WTC11 (cell line): Measurements from ENCODE around the gene FEN1.

Experiments used
- E2F4 ChIP-seq: sonication (generic); formaldehyde crosslinking; IDR thresholded peaks from 2 replicates; pipeline ENCODE4 v1.8.1; 2022; ENCODE audit warnings: low read depth, mild to moderate bottlenecking, moderate library complexity, missing genetic modification reagents, borderline replicate concordance
- E2F5 ChIP-seq: sonication (generic); formaldehyde crosslinking; IDR thresholded peaks from 2 replicates; pipeline ENCODE4 v1.8.1; 2022; ENCODE audit warnings: mild to moderate bottlenecking, moderate library complexity, missing genetic modification reagents
- FOXP4 ChIP-seq: sonication (generic); formaldehyde crosslinking; IDR thresholded peaks from 2 replicates; pipeline ENCODE4 v1.8.0; 2022; ENCODE audit warnings: mild to moderate bottlenecking, missing genetic modification reagents
- HMGXB4 ChIP-seq: sonication (generic); formaldehyde crosslinking; IDR thresholded peaks from 2 replicates; pipeline ENCODE4 v1.8.1; 2023; ENCODE audit warnings: mild to moderate bottlenecking, moderate library complexity, missing genetic modification reagents
- NFE2L1 ChIP-seq: sonication (generic); formaldehyde crosslinking; IDR thresholded peaks from 2 replicates; pipeline ENCODE4 v1.8.1; 2023; ENCODE audit warnings: missing genetic modification reagents
- SP1 ChIP-seq: sonication (generic); formaldehyde crosslinking; conservative IDR thresholded peaks from 2 replicates; pipeline ENCODE4 v1.8.1; 2022; ENCODE audit warnings: missing genetic modification reagents
- TEAD4 ChIP-seq: sonication (generic); formaldehyde crosslinking; IDR thresholded peaks from 2 replicates; pipeline ENCODE4 v1.8.0; 2022; ENCODE audit warnings: mild to moderate bottlenecking, missing genetic modification reagents
- ZBTB21 ChIP-seq: sonication (generic); formaldehyde crosslinking; IDR thresholded peaks from 2 replicates; pipeline ENCODE4 v1.8.1; 2023; ENCODE audit warnings: mild to moderate bottlenecking, missing genetic modification reagents, borderline replicate concordance
- TF ChIP-seq, protein P1 (sequence below): fragments of 200-600 bp; IDR thresholded peaks from 2 replicates; pipeline ENCODE4 v1.8.0; 2022; ENCODE audit warnings: antibody characterized with exemption
- TF ChIP-seq, protein P2 (sequence below): fragments of 250-450 bp; sonication (Bioruptor Pico); IDR thresholded peaks from 2 replicates; pipeline ENCODE4 v1.9.0; 2021; ENCODE audit warnings: mild to moderate bottlenecking, borderline replicate concordance
- TF ChIP-seq, protein P3 (sequence below): sonication (generic); formaldehyde crosslinking; IDR thresholded peaks from 2 replicates; pipeline ENCODE4 v1.8.0; 2022; ENCODE audit warnings: mild to moderate bottlenecking, missing genetic modification reagents

DNA sequence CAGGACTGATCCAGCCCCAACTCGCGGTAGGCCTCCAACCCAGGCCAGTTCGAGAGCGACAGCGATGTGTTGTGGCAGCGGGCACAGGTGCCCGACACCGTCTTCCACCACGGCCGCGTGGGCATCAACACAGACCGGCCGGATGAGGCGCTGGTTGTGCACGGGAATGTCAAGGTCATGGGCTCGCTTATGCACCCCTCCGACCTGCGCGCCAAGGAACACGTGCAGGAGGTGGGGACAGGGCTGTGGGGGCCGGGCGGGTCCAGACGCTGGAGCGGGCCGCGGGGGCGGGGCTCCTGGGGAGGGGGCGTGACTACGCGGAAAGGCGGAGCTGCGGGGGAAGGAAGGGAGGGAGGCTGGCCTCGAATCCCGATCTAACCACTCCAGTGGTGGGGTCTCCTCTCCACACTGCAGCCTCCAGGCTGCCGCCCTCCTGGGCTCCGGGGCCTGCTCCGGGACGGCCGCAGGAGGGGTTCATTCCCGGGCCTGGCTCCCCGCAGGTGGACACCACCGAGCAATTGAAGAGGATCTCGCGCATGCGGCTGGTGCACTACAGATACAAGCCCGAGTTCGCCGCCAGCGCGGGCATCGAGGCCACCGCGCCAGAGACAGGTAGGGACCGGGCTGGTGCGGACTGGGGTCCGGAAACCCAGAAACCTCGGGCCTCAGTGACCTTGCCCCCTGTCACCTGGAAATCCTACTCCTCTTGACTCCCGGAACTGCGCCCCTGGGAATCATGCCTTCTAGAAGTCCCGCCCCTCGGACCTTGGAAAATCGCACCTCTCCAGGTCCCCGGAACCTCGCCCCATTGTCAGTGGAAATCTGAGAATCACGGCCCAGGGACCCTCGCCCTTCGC, 15.2 kb upstream of the FEN1 start:
- TF ChIP-seq NFE2L1 (CRISPR knock-in tag), result no peak
- TF ChIP-seq, protein P1, sequence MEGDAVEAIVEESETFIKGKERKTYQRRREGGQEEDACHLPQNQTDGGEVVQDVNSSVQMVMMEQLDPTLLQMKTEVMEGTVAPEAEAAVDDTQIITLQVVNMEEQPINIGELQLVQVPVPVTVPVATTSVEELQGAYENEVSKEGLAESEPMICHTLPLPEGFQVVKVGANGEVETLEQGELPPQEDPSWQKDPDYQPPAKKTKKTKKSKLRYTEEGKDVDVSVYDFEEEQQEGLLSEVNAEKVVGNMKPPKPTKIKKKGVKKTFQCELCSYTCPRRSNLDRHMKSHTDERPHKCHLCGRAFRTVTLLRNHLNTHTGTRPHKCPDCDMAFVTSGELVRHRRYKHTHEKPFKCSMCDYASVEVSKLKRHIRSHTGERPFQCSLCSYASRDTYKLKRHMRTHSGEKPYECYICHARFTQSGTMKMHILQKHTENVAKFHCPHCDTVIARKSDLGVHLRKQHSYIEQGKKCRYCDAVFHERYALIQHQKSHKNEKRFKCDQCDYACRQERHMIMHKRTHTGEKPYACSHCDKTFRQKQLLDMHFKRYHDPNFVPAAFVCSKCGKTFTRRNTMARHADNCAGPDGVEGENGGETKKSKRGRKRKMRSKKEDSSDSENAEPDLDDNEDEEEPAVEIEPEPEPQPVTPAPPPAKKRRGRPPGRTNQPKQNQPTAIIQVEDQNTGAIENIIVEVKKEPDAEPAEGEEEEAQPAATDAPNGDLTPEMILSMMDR, result no peak
- TF ChIP-seq, protein P2, sequence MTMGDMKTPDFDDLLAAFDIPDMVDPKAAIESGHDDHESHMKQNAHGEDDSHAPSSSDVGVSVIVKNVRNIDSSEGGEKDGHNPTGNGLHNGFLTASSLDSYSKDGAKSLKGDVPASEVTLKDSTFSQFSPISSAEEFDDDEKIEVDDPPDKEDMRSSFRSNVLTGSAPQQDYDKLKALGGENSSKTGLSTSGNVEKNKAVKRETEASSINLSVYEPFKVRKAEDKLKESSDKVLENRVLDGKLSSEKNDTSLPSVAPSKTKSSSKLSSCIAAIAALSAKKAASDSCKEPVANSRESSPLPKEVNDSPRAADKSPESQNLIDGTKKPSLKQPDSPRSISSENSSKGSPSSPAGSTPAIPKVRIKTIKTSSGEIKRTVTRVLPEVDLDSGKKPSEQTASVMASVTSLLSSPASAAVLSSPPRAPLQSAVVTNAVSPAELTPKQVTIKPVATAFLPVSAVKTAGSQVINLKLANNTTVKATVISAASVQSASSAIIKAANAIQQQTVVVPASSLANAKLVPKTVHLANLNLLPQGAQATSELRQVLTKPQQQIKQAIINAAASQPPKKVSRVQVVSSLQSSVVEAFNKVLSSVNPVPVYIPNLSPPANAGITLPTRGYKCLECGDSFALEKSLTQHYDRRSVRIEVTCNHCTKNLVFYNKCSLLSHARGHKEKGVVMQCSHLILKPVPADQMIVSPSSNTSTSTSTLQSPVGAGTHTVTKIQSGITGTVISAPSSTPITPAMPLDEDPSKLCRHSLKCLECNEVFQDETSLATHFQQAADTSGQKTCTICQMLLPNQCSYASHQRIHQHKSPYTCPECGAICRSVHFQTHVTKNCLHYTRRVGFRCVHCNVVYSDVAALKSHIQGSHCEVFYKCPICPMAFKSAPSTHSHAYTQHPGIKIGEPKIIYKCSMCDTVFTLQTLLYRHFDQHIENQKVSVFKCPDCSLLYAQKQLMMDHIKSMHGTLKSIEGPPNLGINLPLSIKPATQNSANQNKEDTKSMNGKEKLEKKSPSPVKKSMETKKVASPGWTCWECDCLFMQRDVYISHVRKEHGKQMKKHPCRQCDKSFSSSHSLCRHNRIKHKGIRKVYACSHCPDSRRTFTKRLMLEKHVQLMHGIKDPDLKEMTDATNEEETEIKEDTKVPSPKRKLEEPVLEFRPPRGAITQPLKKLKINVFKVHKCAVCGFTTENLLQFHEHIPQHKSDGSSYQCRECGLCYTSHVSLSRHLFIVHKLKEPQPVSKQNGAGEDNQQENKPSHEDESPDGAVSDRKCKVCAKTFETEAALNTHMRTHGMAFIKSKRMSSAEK (CRISPR knock-in tag), result no peak
- no peak for TF ChIP-seq ZBTB21 (CRISPR knock-in tag)
- TF ChIP-seq, protein P3, sequence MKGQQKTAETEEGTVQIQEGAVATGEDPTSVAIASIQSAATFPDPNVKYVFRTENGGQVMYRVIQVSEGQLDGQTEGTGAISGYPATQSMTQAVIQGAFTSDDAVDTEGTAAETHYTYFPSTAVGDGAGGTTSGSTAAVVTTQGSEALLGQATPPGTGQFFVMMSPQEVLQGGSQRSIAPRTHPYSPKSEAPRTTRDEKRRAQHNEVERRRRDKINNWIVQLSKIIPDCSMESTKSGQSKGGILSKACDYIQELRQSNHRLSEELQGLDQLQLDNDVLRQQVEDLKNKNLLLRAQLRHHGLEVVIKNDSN (CRISPR knock-in tag), result no peak
- no peak for TF ChIP-seq HMGXB4 (CRISPR knock-in tag)
- no peak for TF ChIP-seq E2F4 (CRISPR knock-in tag)
- TF ChIP-seq TEAD4, result no peak
- no peak for TF ChIP-seq FOXP4 (CRISPR knock-in tag)
- no peak; the same call in 1 of the 2 replicates for TF ChIP-seq SP1
- no peak for TF ChIP-seq E2F5 (CRISPR knock-in tag)
